Body of pancreas (tissue), 4 donors: ENCODE measurements around the gene PAN3. TPM values are rescaled to one million over a fixed set of nuclear protein-coding genes. Genes with fewer than 3 reads are reported as not detected.

Source experiments
- ATAC-seq: fragments of 150-250 bp; one replicate; pipeline ENCODE4 v1.9.1; 2016
- DNase-seq, 4 donors: peaks; one replicate each; pipeline ENCODE4 v3.0.0-alpha.2; 2019
- H3K27ac ChIP-seq, 4 donors: fragments of 200-600 bp; sonication (generic); 1 replicate in 3 of 4; 2 replicates in 1 of 4; pipeline versions ENCODE4 v1.5.1 to v1.6.1; 2016 to 2019; ENCODE audit warnings: mild to moderate bottlenecking in 1 of 4, mixed read lengths in 1 of 4, moderate library complexity in 1 of 4
- H3K27me3 ChIP-seq, 2 donors: fragments of 200-600 bp; sonication (generic); one replicate each; pipeline ENCODE4 v1.6.0; 2016; ENCODE audit warnings: mild to moderate bottlenecking in 1 of 2
- H3K36me3 ChIP-seq, 2 donors: fragments of 200-600 bp; sonication (generic); replicated peaks in 1 of 2; 2 replicates each; pipeline ENCODE4 v1.5.1; 2016; ENCODE audit warnings: low read depth in 2 of 2; ENCODE audit not compliant: insufficient read depth in 1 of 2
- H3K4me1 ChIP-seq: fragments of 200-600 bp; sonication (generic); one replicate; pipeline ENCODE4 v1.6.0; 2016
- H3K4me3 ChIP-seq, 2 donors: fragments of 200-600 bp; sonication (generic); 1 replicate in 1 of 2; 2 replicates in 1 of 2; pipeline ENCODE4 v1.5.1; 2016 to 2019
- H3K9me3 ChIP-seq, 3 donors: fragments of 200-600 bp; sonication (generic); 1 replicate in 2 of 3; 2 replicates in 1 of 3; pipeline ENCODE4 v1.5.1; 2016
- CTCF ChIP-seq, 7 experiments: fragments of 450-650 bp in 4 of 7; fragments of 200-600 bp in 3 of 7; sonication (generic) in 3 of 7; IDR thresholded peaks; one replicate each; pipeline ENCODE4 v1.5.1; 2016 to 2019; ENCODE audit warnings: antibody characterized with exemption in 7 of 7
- POLR2A ChIP-seq, 3 donors: fragments of 450-650 bp; IDR thresholded peaks; one replicate each; pipeline ENCODE4 v1.6.1; 2016; ENCODE audit warnings: antibody characterized with exemption in 3 of 3, mild to moderate bottlenecking in 2 of 3
- WGBS, 2 donors: methylation state at CpG; one replicate each; pipeline ENCODE4 v1.1.5; 2017; 5-methylcytosine and 5-hydroxymethylcytosine counted together
- intact Hi-C: fragments of 100-400 bp; cut with DNase I; formaldehyde crosslinking; loops from one replicate; pipeline ENCODE4 v1.15.1; 2023
- total RNA-seq, 2 donors: library from RNA; depleted of rRNA; stranded (reverse); fragments of >200 nt; gene quantifications; one replicate each; pipeline ENCODE4 v1.1.0, GENCODE V29; 2016

Gene PAN3
- total RNA-seq, 2 donors from 2014 or later = 31.4 to 36.3 TPM

GRCh38 chr13:28328271-28328607 lies 189.9 kb downstream of the PAN3 start:
- ATAC-seq = no peak
- WGBS, 2 donors = 69 to 77% methylated on average over 8 of the region's 8 CpGs
- intact Hi-C loops = loop anchor here (10.0 kb wide), 2 partner anchors 297 to 467 kb away; no protein-coding TSS in a partner anchor
- Histone ChIP-seq H3K4me3 (no peak overlapping the region), H3K27me3 (no peaks in the 10 kb centered on the region), H3K4me1 (no peaks in the 10 kb centered on the region), H3K27ac (no peak overlapping the region), H3K9me3 (no peaks in the 10 kb centered on the region), H3K36me3 (no peaks in the 10 kb centered on the region)
- no peak for DNase-seq
- no peak for TF ChIP-seq CTCF (IDR thresholded peaks at IDR 0.05)
- TF ChIP-seq POLR2A (IDR thresholded peaks at IDR 0.05) = no peak

GRCh38 chr13:28329395-28330158 lies 191.2 kb downstream of the PAN3 start:
- H3K27ac ChIP-seq = no peak overlapping the region
- H3K27me3 ChIP-seq = no peaks in the 10 kb centered on the region
- peak in 1 of 4 donors; percentile 16 for DNase-seq
- TF ChIP-seq CTCF (IDR thresholded peaks at IDR 0.05) = no peak
- no peak overlapping the region for H3K4me3 ChIP-seq
- no peak for ATAC-seq
- H3K36me3 ChIP-seq = no peaks in the 10 kb centered on the region
- no peaks in the 10 kb centered on the region for H3K4me1 ChIP-seq
- intact Hi-C loops = loop anchor here (10.0 kb wide), 2 partner anchors 295 to 465 kb away; no protein-coding TSS in a partner anchor
- H3K9me3 ChIP-seq = no peaks in the 10 kb centered on the region
- whole genome bisulfite sequencing, 2 donors = 64 to 72% methylated on average over 17 of the region's 17 CpGs

- Histone ChIP-seq H3K36me3 (no peaks in the 10 kb centered on the region), H3K27me3 (no peaks in the 10 kb centered on the region), H3K4me1 (no peaks in the 10 kb centered on the region), H3K9me3 (no peaks in the 10 kb centered on the region), H3K4me3 (no peak overlapping the region), H3K27ac (no peak overlapping the region)
- intact Hi-C loops = no loop called here
- DNase-seq (no peak), ATAC-seq (no peak)
- WGBS, 2 donors = 76 to 77% methylated on average over 2 of the region's 2 CpGs
- no peak for TF ChIP-seq CTCF (IDR thresholded peaks at IDR 0.05)
- TF ChIP-seq POLR2A (IDR thresholded peaks at IDR 0.05) = no peak
Observed at GRCh38 chr13:28333204-28333881, 195.0 kb downstream of the PAN3 start.

GRCh38 chr13:28336193-28336657 lies 197.9 kb downstream of the PAN3 start:
- 66 to 71% methylated on average over 3 of the region's 3 CpGs for WGBS, 2 donors

More at GRCh38 chr13:28336193-28336657, 197.9 kb downstream of the PAN3 start:
- intact Hi-C loops = no loop called here
- no peak overlapping the region for H3K4me3 ChIP-seq
- no peak for ATAC-seq
- no peaks in the 10 kb centered on the region for H3K4me1 ChIP-seq
- H3K27me3 ChIP-seq = no peaks in the 10 kb centered on the region
- H3K36me3 ChIP-seq = no peaks in the 10 kb centered on the region
- no peak overlapping the region for H3K27ac ChIP-seq
- H3K9me3 ChIP-seq = no peaks in the 10 kb centered on the region
- DNase-seq = no peak
- TF ChIP-seq POLR2A (IDR thresholded peaks at IDR 0.05) (no peak), CTCF (IDR thresholded peaks at IDR 0.05) (no peak)
